H1 (cell line): ENCODE data around the gene CCNK. TPM values are rescaled to one million over a fixed set of nuclear protein-coding genes. Genes with fewer than 3 reads are reported as not detected.

Source experiments
- EP300 ChIP-seq, 2 experiments: IDR thresholded peaks; 1 replicate in 1 of 2; 2 replicates in 1 of 2; pipeline ENCODE4 v1.6.1; 2011 to 2012; ENCODE audit warnings: low read depth in 2 of 2, low read length in 2 of 2, mild to moderate bottlenecking in 2 of 2, borderline replicate concordance in 1 of 2, inconsistent platforms in 1 of 2, moderate library complexity in 1 of 2
- NRF1 ChIP-seq: IDR thresholded peaks from 2 replicates; pipeline ENCODE4 v1.6.1; 2011; ENCODE audit warnings: mild to moderate bottlenecking, low read depth, low read length, improper control_type of control experiment
- polyA plus RNA-seq, 7 experiments: library from polyadenylated mRNA; depleted of rRNA in 3 of 7; stranded (reverse) in 5 of 7; unstranded in 2 of 7; fragments of >200 nt in 5 of 7; fragments of 200-250 nt in 2 of 7; gene quantifications; 1 replicate in 5 of 7; 2 replicates in 1 of 7; 4 replicates in 1 of 7; pipeline versions ENCODE4 v1.2.1 to v1.2.3, GENCODE V29; 2011 to 2013; ENCODE audit warnings: missing spikeins in 2 of 7, mixed read lengths in 2 of 7
- total RNA-seq: library from RNA; stranded (reverse); fragmentation: NEBNext Ultra II Directional; extraction: Animal tissue kit (Norgen Biotek cat#: 25700); gene quantifications from 2 replicates; pipeline ENCODE4 v1.2.1, GENCODE V29; 2021
- TF ChIP-seq, protein P1 (sequence below): IDR thresholded peaks from 2 replicates; pipeline ENCODE4 v1.6.1; 2011; ENCODE audit warnings: low read length, improper control_type of control experiment

CCNK gene
- total and polyA plus RNA-seq, 2 of the 8 experiments (the other 6 are each of a cell fraction or from before 2014, with no cell fraction given) = 10.7 to 82.7 TPM

DNA sequence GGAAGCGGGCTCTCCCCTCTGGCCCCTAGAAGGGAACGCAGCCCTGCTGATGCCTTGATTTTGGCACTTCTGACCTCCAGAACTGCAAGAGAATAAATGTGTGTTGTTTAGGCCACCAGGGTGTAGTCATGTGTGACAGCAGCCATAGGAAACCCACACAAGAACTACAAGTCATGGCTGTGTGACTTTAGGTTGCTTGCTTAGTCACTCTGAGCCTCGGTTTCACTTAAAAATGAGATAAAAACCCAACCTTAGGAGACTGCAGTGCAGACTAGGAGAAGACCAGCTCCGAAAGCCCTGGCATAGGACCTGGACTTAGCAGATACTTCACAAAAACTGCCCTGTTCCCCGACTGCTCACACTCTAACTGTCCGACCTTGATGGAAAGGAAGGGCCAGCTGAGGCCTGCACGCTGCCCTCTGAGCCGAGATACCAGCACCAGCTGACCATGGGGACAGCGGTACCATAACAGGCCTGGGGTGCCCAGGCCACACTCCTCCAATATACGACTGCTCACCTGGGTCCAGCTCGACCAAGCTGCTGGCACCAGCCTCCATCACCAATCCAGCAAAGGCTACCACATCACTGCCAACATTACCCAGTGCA is 69.3 kb downstream of the CCNK start (continued):
- TF ChIP-seq EP300 (IDR thresholded peaks at IDR 0.05; ENCODE audit: borderline replicate concordance in 1 of 2, low read depth in 2 of 2, low read length in 2 of 2) (no peak), NRF1 (no peak)
- TF ChIP-seq, protein P1, sequence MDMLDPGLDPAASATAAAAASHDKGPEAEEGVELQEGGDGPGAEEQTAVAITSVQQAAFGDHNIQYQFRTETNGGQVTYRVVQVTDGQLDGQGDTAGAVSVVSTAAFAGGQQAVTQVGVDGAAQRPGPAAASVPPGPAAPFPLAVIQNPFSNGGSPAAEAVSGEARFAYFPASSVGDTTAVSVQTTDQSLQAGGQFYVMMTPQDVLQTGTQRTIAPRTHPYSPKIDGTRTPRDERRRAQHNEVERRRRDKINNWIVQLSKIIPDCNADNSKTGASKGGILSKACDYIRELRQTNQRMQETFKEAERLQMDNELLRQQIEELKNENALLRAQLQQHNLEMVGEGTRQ = no peak
